Neuronal stem cell (in vitro differentiated cells): ENCODE measurements around the gene IGSF9.

Experiments used
- DNase-seq: peaks from one replicate; pipeline ENCODE4 v3.0.0-alpha.2; 2013; ENCODE audit warnings: low spot score
- H2AFZ ChIP-seq: one replicate; pipeline ENCODE4 v1.6.1; 2013; ENCODE audit warnings: mild to moderate bottlenecking, low read length, inconsistent platforms
- H2AK5ac ChIP-seq: 2 replicates; pipeline ENCODE4 v1.6.1; 2013; ENCODE audit warnings: low read depth, mild to moderate bottlenecking, inconsistent platforms, low read length, moderate library complexity, mixed read lengths
- H2BK120ac ChIP-seq: 2 replicates; pipeline ENCODE4 v1.6.1; 2013; ENCODE audit warnings: low read depth, mild to moderate bottlenecking, inconsistent platforms, low read length, moderate library complexity, mixed read lengths
- H2BK12ac ChIP-seq: one replicate; pipeline ENCODE4 v1.6.1; 2013; ENCODE audit warnings: low read length, inconsistent platforms
- H2BK15ac ChIP-seq: 2 replicates; pipeline ENCODE4 v1.6.1; 2013; ENCODE audit warnings: mild to moderate bottlenecking, low read length, inconsistent platforms, mixed read lengths
- H2BK5ac ChIP-seq: one replicate; pipeline ENCODE4 v1.6.1; 2013; ENCODE audit warnings: inconsistent platforms, mild to moderate bottlenecking, low read length, moderate library complexity
- H3K14ac ChIP-seq: one replicate; pipeline ENCODE4 v1.6.1; 2013; ENCODE audit warnings: low read length, inconsistent platforms
- H3K18ac ChIP-seq: 2 replicates; pipeline ENCODE4 v1.6.1; 2013; ENCODE audit warnings: low read length, inconsistent platforms
- H3K23ac ChIP-seq: 2 replicates; pipeline ENCODE4 v1.6.1; 2013; ENCODE audit warnings: low read depth, mild to moderate bottlenecking, mixed read lengths, low read length, inconsistent platforms; ENCODE audit not compliant: poor library complexity
- H3K27ac ChIP-seq: replicated peaks from 3 replicates; pipeline ENCODE4 v1.5.1; 2013; ENCODE audit warnings: low read length, inconsistent platforms
- H3K27me3 ChIP-seq, 3 experiments: 2 replicates each; pipeline ENCODE4 v1.6.1; 2013; ENCODE audit warnings: low read length in 3 of 3, mild to moderate bottlenecking in 2 of 3, inconsistent platforms in 1 of 3, low read depth in 1 of 3, mixed read lengths in 1 of 3, moderate library complexity in 1 of 3; ENCODE audit not compliant: control insufficient read depth in 3 of 3, insufficient read depth in 3 of 3
- H3K36me3 ChIP-seq, 2 donors: replicated peaks in 1 of 2; 2 replicates each; pipeline ENCODE4 v1.6.1; 2013; ENCODE audit warnings: low read length in 2 of 2; ENCODE audit not compliant: control insufficient read depth in 2 of 2, insufficient read depth in 2 of 2
- H3K4ac ChIP-seq: 2 replicates; pipeline ENCODE4 v1.6.1; 2013; ENCODE audit warnings: inconsistent platforms, mild to moderate bottlenecking, low read length, moderate library complexity
- H3K4me1 ChIP-seq, 2 donors: 1 replicate in 1 of 2; 2 replicates in 1 of 2; pipeline ENCODE4 v1.6.1; 2013; ENCODE audit warnings: low read length in 2 of 2, low read depth in 1 of 2; ENCODE audit not compliant: control insufficient read depth in 2 of 2, insufficient read depth in 1 of 2
- H3K4me2 ChIP-seq: one replicate; pipeline ENCODE4 v1.6.1; 2013; ENCODE audit warnings: mild to moderate bottlenecking, low read length, inconsistent platforms; ENCODE audit not compliant: insufficient read depth, poor library complexity, severe bottlenecking
- H3K4me3 ChIP-seq, 2 donors: 2 replicates each; pipeline ENCODE4 v1.5.1; 2013; ENCODE audit warnings: low read length in 2 of 2, mild to moderate bottlenecking in 2 of 2, inconsistent platforms in 1 of 2, moderate library complexity in 1 of 2
- H3K79me1 ChIP-seq: one replicate; pipeline ENCODE4 v1.6.1; 2013; ENCODE audit warnings: low read depth, mild to moderate bottlenecking, inconsistent platforms, low read length, moderate library complexity
- H3K9ac ChIP-seq: one replicate; pipeline ENCODE4 v1.6.1; 2013; ENCODE audit warnings: mild to moderate bottlenecking, low read depth, low read length, inconsistent platforms; ENCODE audit not compliant: poor library complexity
- H3K9me3 ChIP-seq, 2 donors: replicated peaks in 1 of 2; 2 replicates each; pipeline versions ENCODE3 to v1.6.1; 2013; ENCODE audit warnings: low read length in 2 of 2, mild to moderate bottlenecking in 2 of 2, inconsistent platforms in 1 of 2, low read depth in 1 of 2, mixed read lengths in 1 of 2, moderate library complexity in 1 of 2; ENCODE audit not compliant: control insufficient read depth in 2 of 2, insufficient read depth in 1 of 2
- H4K8ac ChIP-seq: one replicate; pipeline ENCODE4 v1.6.1; 2013; ENCODE audit warnings: low read depth, mild to moderate bottlenecking, inconsistent platforms, low read length, moderate library complexity
- H4K91ac ChIP-seq: one replicate; pipeline ENCODE4 v1.6.1; 2013; ENCODE audit warnings: low read length, low read depth, mild to moderate bottlenecking, inconsistent platforms; ENCODE audit not compliant: poor library complexity
- WGBS, 2 donors: extraction: QIAGEN DNeasy Blood & Tissue Kit; methylation state at CpG; one replicate each; pipeline ENCODE4 v1.1.7; 2013; ENCODE audit warnings: missing lambda C conversion rate in 2 of 2, mixed read lengths in 1 of 2; ENCODE audit not compliant: insufficient read length in 2 of 2, insufficient replicate concordance in 1 of 2; ENCODE audit errors: extremely low coverage in 2 of 2; 5-methylcytosine and 5-hydroxymethylcytosine counted together

The IGSF9 gene

DNA sequence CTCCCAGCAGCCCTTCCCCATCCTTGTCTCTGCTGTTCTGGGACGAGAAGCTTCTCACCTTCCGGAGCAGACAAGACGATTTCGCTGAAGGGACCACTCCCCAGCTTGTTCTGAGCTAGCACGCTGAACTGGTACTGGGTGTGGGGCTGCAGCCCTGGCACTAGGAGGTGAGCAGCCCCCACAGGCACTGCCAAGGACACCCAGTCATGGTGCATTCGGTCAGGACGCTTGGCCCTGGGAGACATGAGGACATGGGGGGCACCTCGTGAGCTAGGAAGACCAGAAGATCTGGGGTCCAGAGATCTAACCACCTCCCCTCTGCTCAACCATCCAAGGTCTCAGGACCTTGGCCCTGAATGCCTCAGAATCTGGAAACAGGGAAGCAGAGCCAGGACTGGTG is 14.8 kb downstream of the IGSF9 start:
- H2AFZ ChIP-seq, result no peak overlapping the region
- H2BK120ac ChIP-seq, result no peak overlapping the region
- H4K8ac ChIP-seq, result no peak overlapping the region
- H3K79me1 ChIP-seq, result no peaks in the 10 kb centered on the region
- H2AK5ac ChIP-seq, result no peak overlapping the region
- H3K4me2 ChIP-seq, result no peak overlapping the region
- no peak overlapping the region for H2BK5ac ChIP-seq
- peak overlapping the region; percentile 17 for H3K23ac ChIP-seq
- no peak overlapping the region for H3K4me3 ChIP-seq
- no peak for DNase-seq
- peaks cover 2 to 5% of the 10 kb centered on the region in 2 donors for H3K4me1 ChIP-seq
- no peak overlapping the region for H3K27ac ChIP-seq
- no peak overlapping the region for H3K9ac ChIP-seq
- H3K14ac ChIP-seq, result no peak overlapping the region
- H3K27me3 ChIP-seq, result peaks cover 0 to 2% (median 0%) of the 10 kb centered on the region in 3 experiments
- H3K18ac ChIP-seq, result no peak overlapping the region
- H3K36me3 ChIP-seq, result peaks cover 30 to 57% of the 10 kb centered on the region in 2 donors
- H2BK12ac ChIP-seq, result no peak overlapping the region
- no CpG with 5 or more reads among the region's 8 CpGs for WGBS, 2 donors
- H4K91ac ChIP-seq, result no peak overlapping the region
- H3K4ac ChIP-seq, result no peak overlapping the region
- H3K9me3 ChIP-seq, result no peaks in the 10 kb centered on the region
- no peak overlapping the region for H2BK15ac ChIP-seq

- Histone ChIP-seq H4K91ac (no peak overlapping the region), H2BK12ac (no peak overlapping the region), H3K4me3 (no peak overlapping the region), H2BK15ac (no peak overlapping the region), H2AFZ (no peak overlapping the region), H3K27me3 (peaks cover 0 to 3% (median 0%) of the 10 kb centered on the region in 3 experiments), H2BK120ac (no peak overlapping the region), H3K4ac (no peak overlapping the region), H3K23ac (no peak overlapping the region), H3K14ac (no peak overlapping the region), H2BK5ac (no peak overlapping the region), H3K79me1 (no peaks in the 10 kb centered on the region), H2AK5ac (no peak overlapping the region), H3K27ac (no peak overlapping the region), H3K18ac (no peak overlapping the region), H3K9ac (no peak overlapping the region), H3K36me3 (peaks cover 30 to 54% of the 10 kb centered on the region in 2 donors), H3K4me2 (no peak overlapping the region), H4K8ac (no peak overlapping the region), H3K4me1 (peaks cover 3 to 7% of the 10 kb centered on the region in 2 donors), H3K9me3 (no peaks in the 10 kb centered on the region)
- no CpG with 5 or more reads among the region's 11 CpGs for WGBS, 2 donors
- no peak for DNase-seq
Measured at GRCh38 chr1:159930216-159930615, 15.2 kb downstream of the IGSF9 start.

DNA sequence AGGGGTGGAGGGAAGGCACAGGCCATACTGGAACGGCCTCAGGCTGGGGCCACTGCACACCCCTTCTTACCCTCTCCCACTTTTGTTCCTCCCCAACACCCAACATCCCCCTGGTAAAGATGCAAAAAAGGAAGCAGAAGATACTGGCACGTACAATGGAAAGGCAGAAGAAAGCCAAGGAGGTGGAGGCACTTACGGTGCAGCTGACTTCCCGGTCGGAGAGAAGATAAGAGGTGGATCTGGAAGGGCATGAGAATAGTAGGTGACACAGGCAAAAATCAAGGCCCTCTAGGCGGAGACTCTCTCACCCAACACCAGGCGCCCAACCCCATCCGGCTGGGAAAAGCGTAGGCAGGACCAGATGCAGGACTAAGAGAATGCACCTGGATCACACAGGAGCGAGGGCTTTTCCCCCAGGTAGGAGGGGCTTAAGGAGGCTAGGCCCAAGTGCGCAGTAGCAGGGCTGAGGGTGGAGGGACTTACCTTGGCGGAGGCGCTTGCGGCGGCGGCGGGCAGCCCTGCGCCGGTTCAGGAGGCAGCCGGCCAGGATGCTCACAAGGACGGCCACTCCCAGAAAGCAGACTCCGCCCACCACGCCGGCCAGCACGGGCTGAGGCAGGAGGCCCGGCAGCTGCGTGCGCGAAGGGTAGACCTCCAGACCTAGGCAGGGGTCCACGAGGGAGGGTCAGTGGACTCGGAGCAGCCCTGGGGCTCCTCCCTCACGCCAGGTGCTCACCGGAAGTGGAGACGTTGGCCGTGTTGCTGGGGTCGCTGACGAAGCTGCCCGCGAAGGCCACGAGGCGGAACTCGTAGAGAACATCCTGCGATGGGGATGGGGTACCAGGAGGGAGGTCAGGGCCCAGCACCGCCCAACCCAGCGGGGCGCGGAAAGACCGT is 16.0 kb downstream of the IGSF9 start:
- no peaks in the 10 kb centered on the region for H3K79me1 ChIP-seq
- H2BK120ac ChIP-seq, result no peak overlapping the region
- H3K36me3 ChIP-seq, result peaks cover 27 to 46% of the 10 kb centered on the region in 2 donors
- H3K9me3 ChIP-seq, result no peaks in the 10 kb centered on the region
- H3K27ac ChIP-seq, result no peak overlapping the region
- no peak overlapping the region for H2BK5ac ChIP-seq
- H3K27me3 ChIP-seq, result peaks cover 0 to 11% (median 3%) of the 10 kb centered on the region in 3 experiments
- peak overlapping the region; percentile 32 for H4K8ac ChIP-seq
- no peak overlapping the region for H3K14ac ChIP-seq
- no peak overlapping the region for H3K4ac ChIP-seq
- no CpG with 5 or more reads among the region's 48 CpGs for WGBS, 2 donors
- peaks cover 5 to 10% of the 10 kb centered on the region in 2 donors for H3K4me1 ChIP-seq
- peak overlapping the region in 1 of 2 donors; percentile 46 for H3K4me3 ChIP-seq
- H3K9ac ChIP-seq, result no peak overlapping the region
- H3K18ac ChIP-seq, result no peak overlapping the region
- DNase-seq, result no peak
- H2AK5ac ChIP-seq, result no peak overlapping the region
- H4K91ac ChIP-seq, result no peak overlapping the region
- no peak overlapping the region for H2AFZ ChIP-seq
- no peak overlapping the region for H2BK12ac ChIP-seq
- H3K23ac ChIP-seq, result peak overlapping the region; percentile 69
- peak overlapping the region; percentile 4 for H3K4me2 ChIP-seq
- no peak overlapping the region for H2BK15ac ChIP-seq

DNA sequence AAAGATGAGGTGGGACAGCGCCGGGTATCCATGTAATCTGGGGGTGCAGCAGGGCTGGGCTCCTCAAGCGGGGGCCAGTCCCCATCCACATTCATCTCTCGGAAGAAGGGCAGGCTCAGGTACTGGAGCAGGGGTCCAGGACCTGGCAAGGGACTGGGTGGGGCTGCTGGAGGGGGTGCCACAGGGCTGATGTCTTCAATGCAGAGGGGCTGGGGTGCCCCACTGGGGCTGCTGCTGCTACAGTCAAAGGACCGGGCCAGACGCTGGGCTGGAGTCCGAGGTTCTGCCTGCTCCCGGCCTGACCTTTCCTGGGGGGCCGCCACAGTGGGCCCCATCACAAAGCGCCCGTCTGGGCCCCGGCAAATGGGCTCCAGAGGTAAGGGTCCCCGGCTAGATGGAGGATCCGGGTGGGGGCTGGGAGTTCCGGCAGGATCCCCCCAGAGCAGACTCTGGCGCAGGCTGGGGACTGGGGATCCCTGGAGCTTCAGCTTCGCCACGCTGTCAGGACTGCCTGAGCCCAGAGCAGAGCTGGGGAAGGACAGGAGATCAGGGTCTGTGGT is 16.8 kb downstream of the IGSF9 start:
- no peak overlapping the region for H2BK120ac ChIP-seq
- H4K8ac ChIP-seq, result no peak overlapping the region
- H2BK15ac ChIP-seq, result no peak overlapping the region
- H2BK12ac ChIP-seq, result no peak overlapping the region
- peaks cover 11 to 15% of the 10 kb centered on the region in 2 donors for H3K4me1 ChIP-seq
- no peak overlapping the region for H3K4me2 ChIP-seq
- peak overlapping the region; percentile 73 for H2BK5ac ChIP-seq
- H4K91ac ChIP-seq, result no peak overlapping the region
- H3K36me3 ChIP-seq, result peaks cover 23 to 41% of the 10 kb centered on the region in 2 donors
- no peak for DNase-seq
- peaks cover 0 to 15% (median 3%) of the 10 kb centered on the region in 3 experiments for H3K27me3 ChIP-seq
- no CpG with 5 or more reads among the region's 18 CpGs for WGBS, 2 donors
- H2AFZ ChIP-seq, result no peak overlapping the region
- H3K27ac ChIP-seq, result no peak overlapping the region
- no peaks in the 10 kb centered on the region for H3K79me1 ChIP-seq
- no peak overlapping the region for H3K4me3 ChIP-seq
- no peak overlapping the region for H3K18ac ChIP-seq
- H3K4ac ChIP-seq, result no peak overlapping the region
- no peak overlapping the region for H2AK5ac ChIP-seq
- no peaks in the 10 kb centered on the region for H3K9me3 ChIP-seq
- H3K23ac ChIP-seq, result no peak overlapping the region
- no peak overlapping the region for H3K9ac ChIP-seq
- no peak overlapping the region for H3K14ac ChIP-seq
